MM.1S (cell line): ENCODE data around the gene SLCO2B1.

Experiments
- DNase-seq: peaks from one replicate; pipeline ENCODE4 v3.0.0-alpha.2; 2015
- H2AFZ ChIP-seq: fragments of 300-600 bp; sonication (generic); 2 replicates; pipeline ENCODE4 v1.6.0; 2016; ENCODE audit warnings: antibody characterized with exemption, low read length
- H3F3A ChIP-seq: fragments of 300-600 bp; sonication (generic); 2 replicates; pipeline ENCODE4 v1.6.1; 2016; ENCODE audit warnings: mild to moderate bottlenecking, antibody characterized with exemption, low read length, moderate library complexity, mixed read lengths; ENCODE audit not compliant: insufficient read depth
- H3K27ac ChIP-seq: fragments of 300-600 bp; sonication (generic); 2 replicates; pipeline ENCODE4 v1.5.1; 2016; ENCODE audit warnings: mild to moderate bottlenecking, low read length
- H3K27me3 ChIP-seq: fragments of 300-600 bp; sonication (generic); replicated peaks from 2 replicates; pipeline ENCODE4 v1.6.0; 2016; ENCODE audit warnings: low read length; ENCODE audit not compliant: insufficient read depth
- H3K36me3 ChIP-seq: fragments of 300-600 bp; sonication (generic); replicated peaks from 2 replicates; pipeline ENCODE4 v1.6.1; 2016; ENCODE audit warnings: mild to moderate bottlenecking, low read length, mixed read lengths; ENCODE audit not compliant: insufficient read depth
- H3K4me1 ChIP-seq: fragments of 300-600 bp; sonication (generic); 2 replicates; pipeline ENCODE4 v1.6.1; 2016; ENCODE audit warnings: low read length, mixed read lengths
- H3K4me2 ChIP-seq: fragments of 300-600 bp; sonication (generic); 2 replicates; pipeline ENCODE4 v1.6.0; 2016; ENCODE audit warnings: low read depth, low read length
- H3K4me3 ChIP-seq: fragments of 300-600 bp; sonication (generic); 2 replicates; pipeline ENCODE4 v1.5.1; 2016; ENCODE audit warnings: low read length, mixed read lengths
- H3K79me2 ChIP-seq: fragments of 300-600 bp; sonication (generic); 2 replicates; pipeline ENCODE4 v1.6.1; 2016; ENCODE audit warnings: mixed run types, low read length, mixed read lengths
- H3K9ac ChIP-seq: fragments of 300-600 bp; sonication (generic); 2 replicates; pipeline ENCODE4 v1.6.1; 2016; ENCODE audit warnings: low read length, mixed read lengths
- H3K9me2 ChIP-seq: fragments of 300-600 bp; sonication (generic); replicated peaks from 2 replicates; pipeline ENCODE4 v1.6.1; 2016; ENCODE audit warnings: mild to moderate bottlenecking, low read length, mixed read lengths; ENCODE audit not compliant: insufficient read depth
- H3K9me3 ChIP-seq: fragments of 300-600 bp; sonication (generic); replicated peaks from 2 replicates; pipeline ENCODE4 v1.6.1; 2016; ENCODE audit warnings: mild to moderate bottlenecking, low read length, mixed read lengths; ENCODE audit not compliant: insufficient read depth
- H4K20me1 ChIP-seq: fragments of 300-600 bp; sonication (generic); 2 replicates; pipeline ENCODE4 v1.6.1; 2016; ENCODE audit warnings: mild to moderate bottlenecking, low read length, moderate library complexity, mixed read lengths; ENCODE audit not compliant: insufficient read depth
- CTCF ChIP-seq: fragments of 300-600 bp; sonication (generic); IDR thresholded peaks from 2 replicates; pipeline ENCODE4 v1.5.1; 2016; ENCODE audit warnings: antibody characterized with exemption, low read length, mixed read lengths
- EZH2 ChIP-seq: fragments of 300-600 bp; sonication (generic); optimal IDR thresholded peaks from 2 replicates; pipeline ENCODE3; 2017; ENCODE audit warnings: low read depth, mild to moderate bottlenecking, antibody characterized with exemption, low read length, mixed read lengths
- EZH2phosphoT487 ChIP-seq: fragments of 300-600 bp; sonication (generic); IDR thresholded peaks from 2 replicates; pipeline ENCODE4 v1.6.1; 2018; ENCODE audit warnings: antibody characterized with exemption, low read length

Gene SLCO2B1

GRCh38 chr11:75199412-75199955, 48.6 kb downstream of the SLCO2B1 start:
- H3K4me1 ChIP-seq: no peaks in the 10 kb centered on the region
- H2AFZ ChIP-seq: no peak overlapping the region
- H3F3A ChIP-seq: no peaks in the 10 kb centered on the region
- no peaks in the 10 kb centered on the region for H3K9me2 ChIP-seq
- H3K79me2 ChIP-seq: no peaks in the 10 kb centered on the region
- no peaks in the 10 kb centered on the region for H3K9me3 ChIP-seq
- no peaks in the 10 kb centered on the region for H3K36me3 ChIP-seq
- TF ChIP-seq EZH2phosphoT487: no peak
- no peak for TF ChIP-seq CTCF
- no peak for TF ChIP-seq EZH2
- peaks cover 4% of the 10 kb centered on the region; the same call in 1 of the 2 replicates for H3K27me3 ChIP-seq
- DNase-seq: no peak
- H3K9ac ChIP-seq: no peak overlapping the region
- no peak overlapping the region for H3K4me3 ChIP-seq
- H3K4me2 ChIP-seq: no peak overlapping the region
- no peak overlapping the region for H3K27ac ChIP-seq
- H4K20me1 ChIP-seq: no peaks in the 10 kb centered on the region

GRCh38 chr11:75200051-75200450, 49.1 kb downstream of the SLCO2B1 start:
- DNase-seq: no peak
- no peak overlapping the region for H2AFZ ChIP-seq
- H3F3A ChIP-seq: no peaks in the 10 kb centered on the region
- no peaks in the 10 kb centered on the region for H3K9me2 ChIP-seq
- no peak overlapping the region for H3K9ac ChIP-seq
- H3K79me2 ChIP-seq: no peaks in the 10 kb centered on the region
- H3K4me2 ChIP-seq: no peak overlapping the region
- no peaks in the 10 kb centered on the region for H3K4me1 ChIP-seq
- H3K27me3 ChIP-seq: peaks cover under 1% of the 10 kb centered on the region; the same call in 1 of the 2 replicates
- no peak overlapping the region for H3K27ac ChIP-seq
- TF ChIP-seq CTCF (no peak), EZH2 (no peak), EZH2phosphoT487 (no peak)
- no peak overlapping the region for H3K4me3 ChIP-seq
- H3K9me3 ChIP-seq: no peaks in the 10 kb centered on the region
- no peaks in the 10 kb centered on the region for H3K36me3 ChIP-seq
- no peaks in the 10 kb centered on the region for H4K20me1 ChIP-seq

GRCh38 chr11:75200531-75200930, 49.6 kb downstream of the SLCO2B1 start:
- Histone ChIP-seq H3K4me1 (no peaks in the 10 kb centered on the region), H3K27ac (no peak overlapping the region), H3K79me2 (no peaks in the 10 kb centered on the region), H3K9ac (no peak overlapping the region), H2AFZ (no peak overlapping the region), H4K20me1 (no peaks in the 10 kb centered on the region), H3K36me3 (no peaks in the 10 kb centered on the region), H3K9me2 (no peaks in the 10 kb centered on the region), H3K9me3 (no peaks in the 10 kb centered on the region), H3K4me3 (no peak overlapping the region), H3K4me2 (no peak overlapping the region), H3F3A (no peaks in the 10 kb centered on the region), H3K27me3 (no peaks in the 10 kb centered on the region; the same call in 1 of the 2 replicates)
- no peak for DNase-seq
- TF ChIP-seq EZH2: no peak

GRCh38 chr11:75201771-75202170, 50.9 kb downstream of the SLCO2B1 start:
- no peaks in the 10 kb centered on the region for H3K9me2 ChIP-seq
- H3K4me3 ChIP-seq: no peak overlapping the region
- no peaks in the 10 kb centered on the region for H3K79me2 ChIP-seq
- H3K9me3 ChIP-seq: no peaks in the 10 kb centered on the region
- H3K4me2 ChIP-seq: no peak overlapping the region
- H3K27ac ChIP-seq: no peak overlapping the region
- no peaks in the 10 kb centered on the region for H3K36me3 ChIP-seq
- H4K20me1 ChIP-seq: no peaks in the 10 kb centered on the region
- no peak for DNase-seq
- H3K9ac ChIP-seq: no peak overlapping the region
- no peaks in the 10 kb centered on the region for H3K4me1 ChIP-seq
- H3F3A ChIP-seq: no peaks in the 10 kb centered on the region
- H3K27me3 ChIP-seq: no peaks in the 10 kb centered on the region; the same call in 1 of the 2 replicates
- H2AFZ ChIP-seq: no peak overlapping the region
- TF ChIP-seq EZH2 (no peak), EZH2phosphoT487 (no peak)
